Ramos (cell line): ENCODE measurements around the gene GPR37.

Experiments used
- in situ Hi-C: fragments of 300-500 bp; cut with MboI; formaldehyde crosslinking; loops from one replicate; pipeline ENCODE4 v1.14.3; 2022; ENCODE audit warnings: low sequenced_read_pairs; ENCODE audit not compliant: unreplicated experiment

The GPR37 gene

DNA sequence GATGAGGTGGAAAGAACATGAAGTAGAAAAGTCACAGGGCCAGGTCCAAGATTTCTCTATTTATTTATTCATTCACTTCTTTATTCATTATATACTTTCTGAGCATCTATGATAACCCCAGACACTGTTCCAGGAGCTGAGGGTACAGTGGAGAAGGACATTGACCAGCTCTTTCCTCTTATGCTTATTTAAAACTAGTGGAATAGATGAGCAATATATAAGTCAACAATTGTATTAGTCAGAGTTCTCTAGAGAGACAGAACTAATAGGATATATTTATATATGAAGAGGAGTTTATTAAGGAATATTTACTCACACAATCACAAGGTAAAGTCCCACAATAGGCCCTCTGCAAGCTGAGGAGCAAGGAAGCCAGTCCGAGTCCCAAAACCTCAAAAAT lies 15.0 kb upstream of the GPR37 start:
- in situ Hi-C loops = no loop called here

DNA sequence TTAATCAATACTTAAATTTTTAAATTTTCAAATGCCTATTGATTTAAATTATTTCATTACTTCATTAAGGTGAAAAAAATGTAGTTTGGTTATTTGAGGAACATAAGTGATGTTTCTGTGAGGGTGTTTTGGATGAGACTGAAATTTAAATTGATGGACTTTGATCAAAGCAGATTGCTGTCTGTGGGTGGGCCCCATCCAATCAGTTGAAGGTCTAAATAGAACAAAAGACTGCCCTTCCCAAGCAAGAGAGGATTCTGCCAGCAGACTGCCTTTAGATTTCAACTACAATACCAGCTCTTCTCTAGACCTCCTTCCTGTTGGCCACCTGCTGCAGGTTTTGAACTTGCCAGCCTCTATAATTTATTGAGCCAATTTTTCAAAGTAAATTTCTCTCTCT lies 14.5 kb upstream of the GPR37 start:
- in situ Hi-C loops = no loop called here

DNA sequence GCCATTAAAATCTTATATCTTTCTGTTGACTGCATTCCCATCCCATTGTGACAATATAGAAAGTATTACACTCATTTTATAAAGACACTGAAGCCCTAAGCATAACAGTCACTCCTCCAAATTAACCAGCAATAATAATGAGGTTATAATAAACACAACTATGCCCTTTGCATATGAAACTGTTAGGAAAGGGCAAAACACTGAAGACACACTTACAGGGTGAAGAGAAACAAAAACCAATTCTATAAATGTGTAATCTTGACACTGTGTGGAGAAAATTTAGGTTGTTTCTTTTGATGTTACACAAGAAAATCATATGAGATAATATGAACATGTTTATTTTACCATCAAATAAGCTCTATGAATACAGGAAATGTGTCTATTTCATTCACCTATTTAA lies 14.0 kb upstream of the GPR37 start:
- in situ Hi-C loops = no loop called here

DNA sequence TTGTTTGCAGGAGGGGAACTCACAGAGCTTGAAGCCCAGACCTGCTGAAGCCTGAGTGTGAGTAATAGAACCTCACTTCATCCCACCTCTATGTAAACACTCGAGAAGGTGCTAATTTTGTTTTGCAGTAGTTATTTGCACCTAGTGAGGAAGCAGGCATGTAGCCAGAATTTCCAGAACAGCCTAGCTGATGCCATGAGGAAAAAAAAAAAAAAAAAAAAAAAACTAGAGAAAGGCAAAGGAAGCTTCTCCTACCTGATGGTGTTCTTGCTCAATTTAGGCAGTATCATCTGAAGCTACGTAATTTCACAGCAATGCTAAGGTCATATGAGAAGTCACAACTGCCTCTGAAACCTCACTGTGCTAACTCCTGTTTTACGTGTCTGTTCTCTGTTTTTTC lies 13.6 kb upstream of the GPR37 start:
- in situ Hi-C loops = no loop called here

- in situ Hi-C loops = no loop called here
These were observed 11.7 kb upstream of the GPR37 start for GRCh38 chr7:124777268-124777667.

DNA sequence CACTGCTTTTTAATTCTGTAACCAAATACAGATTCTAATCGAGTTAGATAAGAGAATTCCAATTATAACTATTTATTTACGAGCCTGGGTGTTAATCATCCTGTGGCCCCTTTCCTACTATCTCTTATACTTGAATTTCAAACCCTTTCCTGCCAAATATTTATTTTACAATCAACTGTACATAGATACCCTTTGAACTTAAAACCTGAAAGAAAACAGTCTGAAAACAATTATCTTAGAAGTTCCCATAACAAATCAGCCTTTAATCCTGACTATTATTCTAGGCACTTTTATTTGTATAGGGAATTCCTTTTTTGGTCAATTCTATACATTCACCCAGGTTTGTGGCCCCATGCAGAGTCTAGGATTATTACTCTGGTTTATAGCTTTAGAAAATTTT lies 10.6 kb upstream of the GPR37 start:
- in situ Hi-C loops = no loop called here

DNA sequence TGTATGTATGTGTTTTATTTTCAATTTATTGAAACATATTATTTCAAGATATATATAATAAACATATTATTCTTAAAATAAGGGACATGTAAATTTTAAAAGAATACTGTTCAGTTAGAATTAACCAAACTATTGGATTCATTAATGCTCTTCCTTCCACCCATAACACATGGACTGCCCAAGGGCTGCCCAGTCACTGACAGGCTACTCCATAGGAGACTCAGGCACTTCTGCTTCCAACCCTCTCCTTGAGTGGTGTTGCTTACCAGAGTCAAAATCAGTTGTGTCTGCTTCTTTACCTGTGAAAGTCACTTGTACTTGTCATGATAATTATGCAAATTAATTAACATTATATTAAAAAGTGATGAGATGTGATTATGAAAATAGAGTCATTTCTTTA lies 9.8 kb upstream of the GPR37 start:
- in situ Hi-C loops = no loop called here

- in situ Hi-C loops = no loop called here
These were observed 8.3 kb upstream of the GPR37 start for GRCh38 chr7:124773938-124774337.

DNA sequence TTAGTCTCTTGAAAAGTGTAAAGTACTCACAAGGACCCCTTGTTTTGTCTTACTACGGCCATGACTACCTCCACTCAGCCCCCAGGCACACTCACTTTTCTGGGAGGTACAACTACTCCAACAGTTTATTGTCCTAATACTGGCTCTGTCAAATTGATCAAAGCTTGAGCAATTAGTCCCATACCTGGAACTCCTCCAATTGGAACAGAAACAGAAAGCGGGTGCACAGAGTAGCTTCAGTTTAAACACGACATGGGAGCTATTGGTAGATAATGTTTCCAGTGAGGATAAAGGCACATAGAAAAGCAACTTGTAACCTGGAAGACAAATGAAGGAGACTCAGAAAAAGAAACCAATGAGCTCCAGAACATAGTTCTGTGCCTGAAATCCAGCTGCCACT lies 7.7 kb upstream of the GPR37 start:
- in situ Hi-C loops = no loop called here

GRCh38 chr7:124769136-124769535 lies 3.5 kb upstream of the GPR37 start:
- in situ Hi-C loops = no loop called here

- in situ Hi-C loops = no loop called here
These were observed 2.9 kb upstream of the GPR37 start for GRCh38 chr7:124768525-124768924.

- in situ Hi-C loops = no loop called here
These were observed 668 bp downstream of the GPR37 start for GRCh38 chr7:124764847-124765400.

- in situ Hi-C loops = no loop called here
These were observed 1.3 kb downstream of the GPR37 start for GRCh38 chr7:124764051-124764846.

- in situ Hi-C loops = no loop called here
These were observed 2.9 kb downstream of the GPR37 start for GRCh38 chr7:124762611-124763143.

DNA sequence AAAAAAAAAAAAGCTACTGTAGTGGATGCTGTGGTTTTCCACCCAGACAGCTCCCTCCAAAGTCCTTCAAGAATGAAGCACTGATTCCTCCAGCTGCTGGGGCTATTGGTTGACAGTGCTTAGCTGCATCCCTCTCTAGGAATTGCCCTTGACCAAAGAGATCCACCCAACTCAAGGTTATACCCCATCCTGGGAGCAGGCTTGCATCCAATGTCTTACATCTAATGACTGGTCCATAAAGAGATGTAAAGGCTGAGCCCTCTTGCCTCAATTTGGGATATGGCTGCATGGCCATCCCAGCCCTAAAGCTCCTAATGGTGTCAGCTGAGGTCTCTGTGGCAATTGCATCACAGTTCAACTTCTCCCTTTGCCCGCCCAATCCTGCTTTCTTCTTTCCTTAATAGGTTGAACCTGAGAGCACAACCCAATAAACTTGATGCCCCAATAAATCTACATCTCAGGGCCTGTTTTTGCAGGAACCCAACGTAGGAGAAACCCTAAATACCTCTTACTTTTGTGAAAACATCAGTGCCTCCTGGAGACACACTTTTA lies 4.4 kb downstream of the GPR37 start:
- in situ Hi-C loops = no loop called here

DNA sequence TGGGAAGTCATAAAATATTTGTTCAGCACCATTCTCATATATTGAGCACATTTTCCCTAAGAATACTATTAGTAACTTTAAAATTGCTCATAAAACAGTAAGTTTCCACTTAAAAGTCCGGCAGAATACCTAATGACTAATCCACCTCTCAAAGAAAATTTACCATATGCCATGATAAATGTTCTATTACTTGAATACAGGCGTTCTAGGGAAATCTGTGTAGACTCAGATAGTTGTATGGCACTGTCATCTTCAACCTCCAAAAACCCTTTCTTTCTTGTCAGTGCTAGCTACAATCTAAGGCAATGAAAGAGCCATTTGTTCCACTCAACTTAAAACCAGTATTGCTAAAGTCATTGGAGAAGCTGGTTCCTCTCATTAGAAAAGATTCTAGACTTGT lies 7.3 kb downstream of the GPR37 start:
- in situ Hi-C loops = no loop called here

DNA sequence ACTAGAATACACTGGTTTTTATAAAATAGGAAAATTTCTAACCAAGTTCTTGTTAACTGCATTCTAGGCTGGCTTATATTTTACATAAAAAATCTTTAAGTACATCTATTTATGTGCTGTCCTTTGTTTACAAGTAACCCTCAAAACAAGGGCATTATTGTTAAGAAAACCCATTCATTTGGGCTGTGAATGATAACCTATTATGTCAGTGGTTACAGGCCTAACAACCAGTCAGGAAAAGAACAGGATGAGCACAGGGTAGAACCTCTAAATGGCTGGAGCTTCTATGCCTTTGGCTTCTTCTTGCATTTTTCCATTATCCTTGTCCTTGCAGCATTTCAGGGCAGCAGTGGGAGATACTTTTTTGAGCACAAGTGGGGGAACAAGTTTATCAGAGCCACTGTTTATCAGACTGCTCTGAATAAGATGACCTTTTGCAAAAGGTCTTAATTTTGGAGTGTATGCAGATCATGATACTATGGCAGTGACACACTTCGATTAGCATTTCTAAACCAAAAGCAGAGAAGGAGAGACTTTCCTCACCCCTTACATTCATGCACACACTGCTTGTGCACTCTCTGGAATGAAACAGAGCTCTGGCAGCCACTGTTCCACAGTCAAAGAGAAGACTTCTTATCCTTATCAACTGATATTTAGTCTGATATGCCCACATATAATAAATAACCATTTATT lies 10.9 kb downstream of the GPR37 start:
- in situ Hi-C loops = no loop called here

GRCh38 chr7:124752310-124752709 lies 13.3 kb downstream of the GPR37 start:
- in situ Hi-C loops = no loop called here

DNA sequence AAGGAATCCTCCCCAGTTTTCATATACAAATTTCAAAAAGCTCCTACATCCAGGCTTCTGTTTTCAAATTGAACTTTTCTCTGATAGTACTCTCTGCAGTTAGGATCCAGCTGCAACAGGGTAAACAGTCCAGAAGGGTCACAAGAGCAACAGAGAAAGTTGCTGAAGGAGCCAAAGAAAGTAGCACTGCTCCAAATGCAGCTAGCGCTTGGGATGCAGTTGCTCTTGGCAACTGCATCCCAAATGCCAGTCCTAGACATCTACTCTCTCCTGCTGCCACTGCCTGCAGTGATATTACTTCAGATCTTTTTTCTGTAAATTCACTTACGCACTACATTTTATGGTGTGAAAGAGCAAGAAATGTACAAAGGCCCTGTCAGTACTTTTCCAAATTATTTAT lies 14.6 kb downstream of the GPR37 start:
- in situ Hi-C loops = no loop called here

- in situ Hi-C loops = no loop called here
These were observed 18.5 kb downstream of the GPR37 start for GRCh38 chr7:124747072-124747471.

DNA sequence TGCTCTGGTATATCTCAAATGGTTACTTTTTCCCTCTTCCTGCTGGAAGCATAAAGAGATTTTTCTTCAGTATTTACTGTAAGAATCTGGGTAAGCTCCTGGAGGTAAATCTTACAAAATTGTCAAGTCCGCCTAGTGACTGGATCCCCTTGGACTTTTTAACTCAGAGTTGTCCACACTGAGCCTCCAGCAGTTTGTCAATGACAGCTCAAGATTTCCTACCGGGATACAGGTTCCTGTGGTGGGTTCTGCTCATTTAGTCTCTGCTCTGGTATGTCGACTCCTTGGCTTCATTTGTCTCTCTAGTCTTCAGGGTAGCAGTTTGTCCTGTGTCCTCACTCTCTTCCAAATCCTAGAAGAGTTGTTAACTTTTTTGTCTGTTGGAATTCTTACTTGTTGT lies 27.0 kb downstream of the GPR37 start:
- in situ Hi-C loops = no loop called here
